NK-92 (cell line): ENCODE results near the gene NRN1.
"Not testable (repeated sequence)": the region's sequence is repeated elsewhere in the genome, so short reads cannot be mapped to it uniquely, and the experiment has no call there.

Source experiments
- DNase-seq: peaks from one replicate; lab custom pipeline; 2025; ENCODE audit not compliant: unreplicated experiment; lab: John Stamatoyannopoulos, UW

Gene NRN1, protein sequence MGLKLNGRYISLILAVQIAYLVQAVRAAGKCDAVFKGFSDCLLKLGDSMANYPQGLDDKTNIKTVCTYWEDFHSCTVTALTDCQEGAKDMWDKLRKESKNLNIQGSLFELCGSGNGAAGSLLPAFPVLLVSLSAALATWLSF

GRCh38 chr6:6006428-6007365 is at the start of gene NRN1:
Gene NRN1, minus strand, starts transcription at chr6:6006925. Its CDS starts 176 bp downstream, at chr6:6006749.
- DNase-seq: no peak

- no peak for DNase-seq
Measured at GRCh38 chr6:6052216-6052615, 45.5 kb upstream of the NRN1 start.

DNA sequence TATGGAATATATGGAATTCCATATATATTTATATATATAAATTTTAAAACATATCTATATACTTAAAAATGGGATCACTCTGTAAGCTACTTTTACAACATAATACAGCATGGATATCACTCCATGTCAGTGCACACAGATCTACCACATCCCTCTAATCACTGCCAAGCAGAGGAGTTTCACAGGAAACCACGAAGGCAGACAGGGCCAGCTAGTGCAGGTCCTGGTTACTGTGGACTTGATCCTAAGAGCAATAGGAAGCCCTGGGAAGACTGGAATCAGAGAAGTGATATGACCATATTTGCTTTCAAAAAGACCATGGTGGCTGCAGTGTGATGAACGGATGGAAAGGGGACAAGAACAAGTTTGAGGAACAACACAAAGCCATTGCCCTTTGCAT is 40.0 kb upstream of the NRN1 start:
- DNase-seq: no peak

DNA sequence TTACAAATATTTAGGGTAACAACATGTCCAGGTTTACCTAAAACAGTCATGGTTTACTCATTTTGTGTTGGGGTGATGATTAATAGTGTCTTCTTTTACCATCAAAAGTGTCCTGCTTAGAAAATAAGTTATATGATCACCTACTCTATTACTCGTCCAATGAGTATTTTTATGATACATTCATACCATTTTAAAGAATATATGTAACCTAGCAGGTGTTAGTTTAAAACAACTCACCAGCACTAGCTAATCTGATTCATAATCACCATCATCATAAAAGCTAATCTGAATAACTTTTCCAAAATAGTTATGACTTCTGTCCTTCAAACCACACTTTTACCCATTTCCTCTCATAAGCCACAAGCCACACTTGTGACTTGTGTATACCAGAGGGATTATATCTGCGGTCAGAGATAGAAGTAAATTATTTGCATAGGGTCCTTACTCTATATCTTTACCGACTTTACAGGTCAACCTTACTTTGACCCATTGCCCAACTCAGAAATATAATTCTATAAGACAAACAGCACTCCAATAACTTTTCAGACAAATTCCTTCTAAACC is 33.3 kb upstream of the NRN1 start:
- no peak for DNase-seq

DNA sequence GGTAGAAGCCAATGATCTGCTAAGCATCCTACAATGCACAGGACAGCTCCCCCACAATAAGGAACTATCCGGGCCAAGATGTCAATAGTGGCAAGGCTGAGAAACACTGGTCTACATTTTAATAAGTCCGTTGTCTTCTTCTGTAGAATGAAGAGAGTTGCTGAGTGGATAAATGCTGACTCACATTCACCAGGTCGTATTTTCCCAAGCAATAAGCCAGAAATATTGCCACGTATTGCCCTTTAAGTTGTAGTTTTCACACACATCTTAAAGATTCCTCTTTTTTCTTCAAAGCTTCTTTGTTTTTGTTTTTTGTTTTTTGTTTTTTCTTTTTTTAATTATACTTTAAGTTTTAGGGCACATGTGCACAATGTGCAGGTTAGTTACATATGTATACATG is 30.5 kb upstream of the NRN1 start:
- DNase-seq: no peak

- DNase-seq: no peak
Measured at GRCh38 chr6:6033858-6034257, 27.1 kb upstream of the NRN1 start.

- no peak for DNase-seq
Measured at GRCh38 chr6:6026513-6027205, 19.9 kb upstream of the NRN1 start.

- DNase-seq: no peak
Measured at GRCh38 chr6:6025736-6026135, 19.0 kb upstream of the NRN1 start.

DNA sequence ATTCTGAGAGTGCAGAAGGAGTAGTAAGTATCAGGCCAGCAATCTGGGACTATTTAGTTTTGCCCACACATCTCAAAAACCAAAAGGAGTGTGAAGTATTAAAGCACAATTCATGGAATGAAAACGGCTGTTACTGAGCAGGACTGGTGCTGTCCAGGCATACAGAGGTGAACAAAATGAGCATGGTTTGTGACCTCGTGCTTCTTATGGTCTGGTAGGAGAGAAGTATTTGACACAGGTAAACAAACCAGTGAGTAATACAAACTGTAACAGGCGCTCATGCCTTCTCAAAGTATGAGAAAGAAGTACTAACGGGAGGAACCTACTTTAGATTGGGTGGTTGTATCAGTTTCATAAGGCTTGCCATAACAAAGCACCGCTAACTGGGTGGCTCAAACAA is 17.5 kb upstream of the NRN1 start:
- no peak for DNase-seq

DNA sequence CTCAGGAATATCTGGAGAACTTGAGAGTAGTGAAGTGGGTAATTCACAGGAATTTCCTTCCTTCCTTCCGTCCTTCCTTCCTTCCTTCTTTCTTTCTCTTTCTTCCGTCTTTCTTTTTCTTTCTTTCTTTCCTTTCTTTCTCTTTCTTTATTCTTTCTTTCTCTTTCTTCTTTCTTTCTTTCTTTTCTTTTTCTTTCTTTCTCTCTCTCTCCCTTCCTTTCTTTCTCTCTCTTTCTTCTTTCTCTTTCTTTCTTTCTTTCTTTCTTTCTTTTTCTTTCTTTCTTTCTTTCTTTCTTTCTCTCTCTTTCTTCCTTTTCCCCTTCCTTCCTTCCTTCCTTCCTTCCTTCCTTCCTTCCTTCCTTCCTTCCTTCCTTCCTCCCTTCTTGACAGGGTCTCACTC is 16.1 kb upstream of the NRN1 start:
- not testable (repeated sequence) for DNase-seq

DNA sequence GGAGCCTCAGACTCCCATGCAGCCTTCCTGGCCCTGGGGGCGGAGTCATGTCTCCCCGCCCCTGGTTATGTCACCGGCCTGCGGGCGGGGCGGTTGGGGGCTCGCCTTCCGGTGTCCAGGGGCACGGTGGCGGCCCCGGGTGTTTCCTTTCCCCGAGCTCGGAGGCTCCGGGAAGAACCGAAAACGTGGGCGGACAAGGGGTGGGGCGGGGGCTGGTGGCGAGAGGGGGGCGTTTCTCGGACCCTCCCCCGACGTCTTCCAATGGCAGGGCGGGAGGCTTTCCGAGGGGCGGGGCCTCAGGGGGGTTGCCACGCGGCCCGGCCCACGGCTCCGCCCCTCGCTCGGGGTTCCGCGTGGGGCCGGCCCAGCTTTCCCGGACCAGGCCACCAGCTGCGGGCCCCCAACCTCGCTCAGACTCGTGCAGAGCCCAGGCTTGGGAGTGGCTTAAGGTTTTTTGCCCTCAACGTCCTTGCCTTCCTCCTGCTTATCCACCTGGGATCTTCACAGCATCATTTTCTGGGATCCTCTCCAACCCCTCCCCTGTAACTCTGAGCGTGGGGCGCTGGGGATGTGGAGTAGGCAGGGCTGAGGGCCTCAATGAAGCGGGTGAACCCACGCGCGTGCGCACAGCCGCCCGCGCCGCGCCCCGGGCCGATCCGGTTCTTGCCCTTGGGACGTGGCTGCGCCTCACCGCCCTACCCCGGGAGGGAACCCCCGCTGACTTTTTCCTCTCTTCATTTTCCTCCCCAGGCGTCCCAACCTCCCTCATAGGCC is 2.1 kb upstream of the NRN1 start:
- DNase-seq: no peak

DNA sequence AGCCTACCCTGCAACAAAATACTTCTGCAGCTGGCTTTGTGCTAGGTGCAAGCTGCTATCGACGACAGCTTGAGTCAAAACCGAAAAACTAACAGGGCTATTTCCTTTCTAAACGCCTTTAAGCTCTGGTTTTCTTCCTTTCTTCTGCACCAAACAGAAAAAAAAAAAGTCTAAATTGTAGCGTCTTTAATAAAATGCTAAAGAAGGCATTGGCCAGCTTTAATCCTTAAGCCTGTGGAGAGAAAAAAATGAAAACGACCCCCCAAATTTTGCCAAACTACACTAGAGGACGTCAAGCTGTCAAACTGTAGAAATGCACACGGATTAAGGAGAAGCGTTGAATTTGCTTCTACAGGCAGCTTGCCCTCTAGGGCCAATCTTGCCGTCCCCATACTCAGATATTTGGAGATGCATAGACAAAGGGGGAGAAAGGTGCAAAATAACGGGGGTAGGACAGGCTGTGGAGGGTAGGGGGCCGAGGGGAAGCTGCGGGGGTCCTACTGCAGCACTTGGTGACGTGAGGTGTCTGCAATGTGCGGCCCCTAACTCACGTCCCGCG is 1.4 kb upstream of the NRN1 start:
- no peak for DNase-seq

DNA sequence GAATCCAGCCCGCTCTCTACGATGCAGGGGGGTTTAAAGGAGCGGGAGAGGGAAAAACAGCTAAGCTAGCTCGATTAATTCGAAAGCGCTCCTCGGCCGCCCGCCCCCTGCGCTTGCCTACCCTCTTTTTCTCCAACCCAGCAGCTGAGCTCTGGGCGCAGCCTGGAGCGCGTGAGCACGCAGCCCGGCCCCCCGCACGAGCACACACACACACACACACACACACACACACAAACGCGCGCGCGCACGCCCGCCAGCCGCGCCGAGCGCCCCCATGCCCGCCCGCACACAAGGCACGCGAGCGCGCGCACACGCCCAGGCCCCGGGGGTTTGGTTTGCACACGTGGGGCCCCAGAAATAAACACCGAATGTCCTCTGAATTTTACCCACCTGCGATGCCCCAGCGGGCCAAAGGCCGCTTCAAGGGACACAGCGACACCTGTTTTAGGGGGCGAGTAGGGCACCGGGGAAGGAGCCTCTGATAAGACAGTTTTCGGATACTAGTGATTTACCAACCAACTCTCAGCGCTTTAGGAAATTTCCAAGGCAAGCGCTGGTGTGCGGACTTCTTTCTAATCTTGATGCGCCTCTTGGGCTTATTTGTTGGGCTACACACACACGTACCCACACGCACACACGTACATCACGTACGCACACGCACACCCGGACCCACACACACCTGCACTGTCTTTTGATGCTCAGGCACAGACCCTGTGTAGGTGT is 802 bp upstream of the NRN1 start:
- no peak for DNase-seq

DNA sequence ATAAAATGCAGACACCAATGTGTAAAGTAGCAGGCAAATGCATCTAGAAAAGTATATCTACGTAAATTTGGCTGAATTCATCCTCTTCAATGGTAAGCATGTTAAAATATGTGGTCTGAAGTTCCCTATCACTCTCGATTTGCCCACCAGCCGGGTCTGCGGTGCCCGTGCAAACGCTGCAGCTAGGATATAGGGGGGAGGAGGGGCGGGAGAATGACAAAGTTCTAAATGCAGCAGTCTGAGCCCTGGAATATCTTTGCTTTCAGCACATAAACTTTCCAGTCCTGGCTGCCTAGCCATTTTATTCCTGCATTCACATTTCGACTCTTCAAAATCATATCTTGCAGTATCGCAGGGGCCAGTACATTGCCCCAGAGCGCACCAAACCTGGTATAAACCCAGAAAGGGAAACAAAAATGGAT is 708 bp downstream of the NRN1 start:
- DNase-seq: no peak

DNA sequence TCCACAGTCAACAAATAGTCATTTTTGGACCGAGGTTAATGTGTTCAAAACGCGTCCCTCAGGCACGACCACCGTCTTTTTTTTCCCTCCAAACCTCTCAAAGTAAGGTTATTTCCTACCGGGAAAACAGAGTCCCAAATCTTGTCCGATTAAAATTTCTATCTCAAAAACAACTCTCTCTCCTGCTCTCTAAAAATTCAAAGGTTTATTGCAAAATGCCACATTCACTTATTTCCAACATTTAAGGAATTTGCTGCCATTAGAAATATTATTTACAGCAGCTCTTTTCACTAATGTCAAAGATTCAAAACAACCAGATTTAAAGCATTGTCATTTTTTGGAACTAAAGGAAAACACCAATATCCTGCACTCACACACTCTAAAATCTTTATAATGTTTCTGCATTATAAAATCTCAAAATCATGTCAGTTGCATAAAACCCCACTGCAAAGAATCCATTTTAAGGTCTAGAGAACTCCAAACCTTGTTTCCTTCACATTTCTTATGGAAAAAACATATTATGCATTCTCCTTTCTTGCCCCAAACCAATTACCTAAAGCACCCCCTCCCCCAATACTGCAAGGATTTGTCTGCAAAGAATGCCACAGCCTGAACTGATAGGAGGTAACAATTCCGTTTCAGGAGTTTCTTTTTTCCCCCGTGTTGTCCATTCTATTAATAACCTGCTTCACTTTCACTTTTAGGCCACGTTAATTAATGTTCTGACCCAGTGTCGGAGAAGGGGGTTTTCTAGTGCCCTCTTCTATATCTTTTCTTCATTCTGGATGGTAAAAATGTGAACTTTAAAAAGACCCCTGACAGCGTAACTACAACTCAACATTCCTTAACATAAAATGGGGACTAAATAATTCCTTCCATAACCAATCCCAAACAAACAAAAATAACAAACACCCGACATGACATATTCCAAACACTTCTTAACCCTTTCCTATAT is 1.4 kb downstream of the NRN1 start:
- no peak for DNase-seq

- no peak for DNase-seq
Measured at GRCh38 chr6:6004390-6004995, 2.2 kb downstream of the NRN1 start.

DNA sequence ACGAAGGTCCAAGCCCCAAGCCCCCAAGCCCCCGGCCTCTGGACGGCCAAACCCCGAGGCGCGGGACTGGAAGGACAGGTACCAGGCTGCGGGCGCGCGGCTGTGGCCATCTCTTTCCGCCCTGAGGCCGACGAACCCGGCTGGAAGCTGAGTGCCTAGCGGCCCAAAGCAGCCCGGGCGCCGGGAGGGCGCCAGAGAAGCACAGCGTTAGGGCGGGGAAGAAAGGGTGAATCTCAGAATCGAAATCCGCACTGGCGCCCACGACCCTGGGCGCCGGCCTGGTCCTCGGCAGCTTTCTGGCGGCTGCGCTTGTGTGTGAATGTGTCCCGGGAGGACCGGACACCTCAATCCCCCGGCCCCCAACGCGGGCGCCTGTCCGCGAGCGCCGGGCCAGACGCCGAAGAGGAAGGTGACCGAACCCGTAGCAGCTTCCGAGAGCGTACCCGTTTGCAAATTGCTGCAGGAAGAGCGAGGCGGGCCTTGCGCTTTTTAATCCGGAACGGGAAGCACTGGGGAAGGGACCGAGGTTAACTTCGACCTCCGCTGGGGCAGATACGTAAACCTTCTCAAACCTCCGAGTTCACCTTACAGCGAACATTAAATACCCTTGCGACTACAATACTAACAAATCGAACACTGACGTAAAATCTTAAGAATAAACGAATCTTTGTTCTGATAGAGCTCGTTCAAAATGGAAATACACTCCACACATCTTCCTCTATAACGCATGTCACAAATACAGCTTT is 2.9 kb downstream of the NRN1 start:
- DNase-seq: no peak
